ENCODE measurements around the gene SRF. TPM values are rescaled to one million over a fixed set of nuclear protein-coding genes. Genes with fewer than 3 reads are reported as not detected.
A peak's percentile ranks its signal among the peaks of the same experiment; 100 is the strongest.

The SRF gene
- polyA plus RNA-seq, 4 donors, result 31.3 to 33.1 (median 31.5) TPM

GRCh38 chr6:43207286-43207685, 36.2 kb downstream of the SRF start:
- no peak for DNase-seq (ENCODE audit: low read depth in 4 of 4, low spot score in 3 of 4)

- DNase-seq (ENCODE audit: low read depth in 4 of 4, low spot score in 3 of 4), result peak in 2 of 4 donors; percentile 10 to 16
These were observed 40.9 kb downstream of the SRF start for GRCh38 chr6:43211955-43212354.

GRCh38 chr6:43213431-43213830, 42.4 kb downstream of the SRF start:
- DNase-seq (ENCODE audit: low read depth in 4 of 4, low spot score in 3 of 4), result no peak

- DNase-seq (ENCODE audit: low read depth in 4 of 4, low spot score in 3 of 4), result no peak
These were observed 44.0 kb downstream of the SRF start for GRCh38 chr6:43215066-43215465.

GRCh38 chr6:43216200-43216599, 45.1 kb downstream of the SRF start:
- no peak for DNase-seq (ENCODE audit: low read depth in 4 of 4, low spot score in 3 of 4)

- DNase-seq (ENCODE audit: low read depth in 4 of 4, low spot score in 3 of 4), result no peak
These were observed 46.3 kb downstream of the SRF start for GRCh38 chr6:43217351-43217750.

GRCh38 chr6:43219119-43219518, 48.0 kb downstream of the SRF start:
- DNase-seq (ENCODE audit: low read depth in 4 of 4, low spot score in 3 of 4), result no peak

- no peak for DNase-seq (ENCODE audit: low read depth in 4 of 4, low spot score in 3 of 4)
These were observed 48.7 kb downstream of the SRF start for GRCh38 chr6:43219814-43220213.

GRCh38 chr6:43220439-43220951, 49.4 kb downstream of the SRF start:
- no peak for DNase-seq (ENCODE audit: low read depth in 4 of 4, low spot score in 3 of 4)

- DNase-seq (ENCODE audit: low read depth in 4 of 4, low spot score in 3 of 4), result no peak
These were observed 50.2 kb downstream of the SRF start for GRCh38 chr6:43221046-43221972.

GRCh38 chr6:43222418-43223059, 51.5 kb downstream of the SRF start:
- no peak for DNase-seq (ENCODE audit: low read depth in 4 of 4, low spot score in 3 of 4)

- no peak for DNase-seq (ENCODE audit: low read depth in 4 of 4, low spot score in 3 of 4)
These were observed 52.1 kb downstream of the SRF start for GRCh38 chr6:43223175-43223574.

- no peak for DNase-seq (ENCODE audit: low read depth in 4 of 4, low spot score in 3 of 4)
These were observed 55.3 kb downstream of the SRF start for GRCh38 chr6:43226192-43226851.

GRCh38 chr6:43228951-43229802, 58.1 kb downstream of the SRF start, which contains the start of gene DNPH1:
Gene DNPH1, minus strand, starts transcription at chr6:43229481. Its CDS starts 25 bp downstream, at chr6:43229456.
- DNase-seq (ENCODE audit: low read depth in 4 of 4, low spot score in 3 of 4), result peak; percentile 60 to 74 (median 66)

- no peak for DNase-seq (ENCODE audit: low read depth in 4 of 4, low spot score in 3 of 4)
These were observed 58.9 kb downstream of the SRF start for GRCh38 chr6:43229803-43230620.

GRCh38 chr6:43231053-43231452, 60.0 kb downstream of the SRF start:
- DNase-seq (ENCODE audit: low read depth in 4 of 4, low spot score in 3 of 4), result no peak

Data from right renal pelvis (tissue), 4 donors.